ENCODE measurements around the gene GAB2.

GRCh38 chr11:78262238-78262637, 155.4 kb downstream of the GAB2 start:
- no peak for TF ChIP-seq CTCF (IDR thresholded peaks at IDR 0.05)
- no peak for TF ChIP-seq POLR2AphosphoS5 (IDR thresholded peaks at IDR 0.05)
- TF ChIP-seq POLR2A (IDR thresholded peaks at IDR 0.05; ENCODE audit: low read depth): no peak
